Body of pancreas (tissue), 4 donors: ENCODE results near the gene ATG7. TPM values are rescaled to one million over a fixed set of nuclear protein-coding genes. Genes with fewer than 3 reads are reported as not detected.

ENCODE experiments used
- ATAC-seq: fragments of 150-250 bp; one replicate; pipeline ENCODE4 v1.9.1; 2016
- DNase-seq, 4 donors: peaks; one replicate each; pipeline ENCODE4 v3.0.0-alpha.2; 2019
- H3K27ac ChIP-seq, 4 donors: fragments of 200-600 bp; sonication (generic); 1 replicate in 3 of 4; 2 replicates in 1 of 4; pipeline versions ENCODE4 v1.5.1 to v1.6.1; 2016 to 2019; ENCODE audit warnings: mild to moderate bottlenecking in 1 of 4, mixed read lengths in 1 of 4, moderate library complexity in 1 of 4
- H3K27me3 ChIP-seq, 2 donors: fragments of 200-600 bp; sonication (generic); one replicate each; pipeline ENCODE4 v1.6.0; 2016; ENCODE audit warnings: mild to moderate bottlenecking in 1 of 2
- H3K36me3 ChIP-seq, 2 donors: fragments of 200-600 bp; sonication (generic); replicated peaks in 1 of 2; 2 replicates each; pipeline ENCODE4 v1.5.1; 2016; ENCODE audit warnings: low read depth in 2 of 2; ENCODE audit not compliant: insufficient read depth in 1 of 2
- H3K4me1 ChIP-seq: fragments of 200-600 bp; sonication (generic); one replicate; pipeline ENCODE4 v1.6.0; 2016
- H3K4me3 ChIP-seq, 2 donors: fragments of 200-600 bp; sonication (generic); 1 replicate in 1 of 2; 2 replicates in 1 of 2; pipeline ENCODE4 v1.5.1; 2016 to 2019
- H3K9me3 ChIP-seq, 3 donors: fragments of 200-600 bp; sonication (generic); 1 replicate in 2 of 3; 2 replicates in 1 of 3; pipeline ENCODE4 v1.5.1; 2016
- CTCF ChIP-seq, 7 experiments: fragments of 450-650 bp in 4 of 7; fragments of 200-600 bp in 3 of 7; sonication (generic) in 3 of 7; IDR thresholded peaks; one replicate each; pipeline ENCODE4 v1.5.1; 2016 to 2019; ENCODE audit warnings: antibody characterized with exemption in 7 of 7
- POLR2A ChIP-seq, 3 donors: fragments of 450-650 bp; IDR thresholded peaks; one replicate each; pipeline ENCODE4 v1.6.1; 2016; ENCODE audit warnings: antibody characterized with exemption in 3 of 3, mild to moderate bottlenecking in 2 of 3
- WGBS, 2 donors: methylation state at CpG; one replicate each; pipeline ENCODE4 v1.1.5; 2017; 5-methylcytosine and 5-hydroxymethylcytosine counted together
- intact Hi-C: fragments of 100-400 bp; cut with DNase I; formaldehyde crosslinking; loops from one replicate; pipeline ENCODE4 v1.15.1; 2023
- total RNA-seq, 2 donors: library from RNA; depleted of rRNA; stranded (reverse); fragments of >200 nt; gene quantifications; one replicate each; pipeline ENCODE4 v1.1.0, GENCODE V29; 2016

The ATG7 gene
- total RNA-seq, 2 donors from 2014 or later = 40.5 to 43.6 TPM

GRCh38 chr3:11371747-11372146, 99.5 kb downstream of the ATG7 start:
- Histone ChIP-seq H3K9me3 (no peaks in the 10 kb centered on the region), H3K36me3 (no peaks in the 10 kb centered on the region), H3K4me3 (no peak overlapping the region), H3K27me3 (no peaks in the 10 kb centered on the region), H3K4me1 (no peaks in the 10 kb centered on the region), H3K27ac (no peak overlapping the region)
- WGBS, 2 donors = 69 to 86% methylated on average over 10 of the region's 10 CpGs
- TF ChIP-seq CTCF (IDR thresholded peaks at IDR 0.05) = no peak
- no peak for TF ChIP-seq POLR2A (IDR thresholded peaks at IDR 0.05)
- intact Hi-C loops = no loop called here
- no peak for ATAC-seq
- peak in 2 of 4 donors; percentile 25 to 36 for DNase-seq

DNA sequence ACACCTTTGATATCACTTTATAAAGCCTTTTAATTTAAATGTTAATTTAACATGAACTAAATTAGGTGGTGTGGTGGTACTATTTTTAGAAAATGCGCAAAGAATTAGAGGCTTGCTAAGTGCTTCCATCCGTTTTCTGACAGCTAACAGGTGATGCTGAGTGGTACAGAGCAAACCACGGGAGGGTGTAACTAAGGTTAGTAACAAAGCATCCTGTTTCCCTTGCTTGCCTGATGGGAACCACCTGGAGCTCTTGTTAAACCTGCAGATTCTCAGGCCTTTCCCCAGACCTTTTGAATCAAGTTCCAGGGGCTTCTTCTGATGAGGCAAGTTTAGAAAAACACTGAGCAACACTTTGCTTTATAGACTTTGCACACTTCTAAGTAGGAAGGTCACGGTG, 101.0 kb downstream of the ATG7 start:
- Histone ChIP-seq H3K36me3 (no peaks in the 10 kb centered on the region), H3K27me3 (no peaks in the 10 kb centered on the region), H3K4me1 (no peaks in the 10 kb centered on the region), H3K27ac (no peak overlapping the region), H3K4me3 (no peak overlapping the region), H3K9me3 (no peaks in the 10 kb centered on the region)
- DNase-seq = no peak
- intact Hi-C loops = no loop called here
- ATAC-seq = no peak
- WGBS, 2 donors = 82 to 90% methylated on average over 4 of the region's 4 CpGs
- no peak for TF ChIP-seq CTCF (IDR thresholded peaks at IDR 0.05)
- TF ChIP-seq POLR2A (IDR thresholded peaks at IDR 0.05) = no peak

- Histone ChIP-seq H3K36me3 (no peaks in the 10 kb centered on the region), H3K4me1 (no peaks in the 10 kb centered on the region), H3K27me3 (no peaks in the 10 kb centered on the region), H3K9me3 (no peaks in the 10 kb centered on the region), H3K27ac (no peak overlapping the region), H3K4me3 (no peak overlapping the region)
- no peak for ATAC-seq
- 96% methylated on average over 2 of the region's 2 CpGs for WGBS, 2 donors
- no peak for DNase-seq
- intact Hi-C loops = no loop called here
- TF ChIP-seq POLR2A (IDR thresholded peaks at IDR 0.05) = no peak
- TF ChIP-seq CTCF (IDR thresholded peaks at IDR 0.05) = no peak
Measured at GRCh38 chr3:11373654-11374053, 101.5 kb downstream of the ATG7 start.

GRCh38 chr3:11375333-11376088, 103.3 kb downstream of the ATG7 start:
- ATAC-seq (no peak), DNase-seq (no peak)
- Histone ChIP-seq H3K9me3 (no peaks in the 10 kb centered on the region), H3K27me3 (no peaks in the 10 kb centered on the region), H3K4me1 (peaks cover 13% of the 10 kb centered on the region), H3K4me3 (no peak overlapping the region), H3K27ac (no peak overlapping the region), H3K36me3 (no peaks in the 10 kb centered on the region)
- TF ChIP-seq POLR2A (IDR thresholded peaks at IDR 0.05) (no peak), CTCF (IDR thresholded peaks at IDR 0.05) (no peak)
- 83 to 86% methylated on average over 11 of the region's 11 CpGs for WGBS, 2 donors
- intact Hi-C loops = no loop called here

- no peak overlapping the region for H3K4me3 ChIP-seq
- TF ChIP-seq POLR2A (IDR thresholded peaks at IDR 0.05) (no peak), CTCF (IDR thresholded peaks at IDR 0.05) (no peak)
- H3K9me3 ChIP-seq = no peaks in the 10 kb centered on the region
- no peaks in the 10 kb centered on the region for H3K27me3 ChIP-seq
- DNase-seq (no peak), ATAC-seq (no peak)
- intact Hi-C loops = no loop called here
- 76% methylated on average over 2 of the region's 2 CpGs for WGBS, 2 donors
- peaks cover 31% of the 10 kb centered on the region for H3K4me1 ChIP-seq
- no peaks in the 10 kb centered on the region for H3K36me3 ChIP-seq
- no peak overlapping the region for H3K27ac ChIP-seq
Measured at GRCh38 chr3:11377719-11378118, 105.5 kb downstream of the ATG7 start.
